ENCODE measurements around the gene TXK. TPM values are rescaled to one million over a fixed set of nuclear protein-coding genes. Genes with fewer than 3 reads are reported as not detected.

TXK gene
- total and polyA plus RNA-seq, 10 of the 15 experiments (the other 5 are each of a cell fraction or from before 2014, with no cell fraction given): 0.44 to 2.9 (median 1.4) TPM

- TF ChIP-seq, protein P1, sequence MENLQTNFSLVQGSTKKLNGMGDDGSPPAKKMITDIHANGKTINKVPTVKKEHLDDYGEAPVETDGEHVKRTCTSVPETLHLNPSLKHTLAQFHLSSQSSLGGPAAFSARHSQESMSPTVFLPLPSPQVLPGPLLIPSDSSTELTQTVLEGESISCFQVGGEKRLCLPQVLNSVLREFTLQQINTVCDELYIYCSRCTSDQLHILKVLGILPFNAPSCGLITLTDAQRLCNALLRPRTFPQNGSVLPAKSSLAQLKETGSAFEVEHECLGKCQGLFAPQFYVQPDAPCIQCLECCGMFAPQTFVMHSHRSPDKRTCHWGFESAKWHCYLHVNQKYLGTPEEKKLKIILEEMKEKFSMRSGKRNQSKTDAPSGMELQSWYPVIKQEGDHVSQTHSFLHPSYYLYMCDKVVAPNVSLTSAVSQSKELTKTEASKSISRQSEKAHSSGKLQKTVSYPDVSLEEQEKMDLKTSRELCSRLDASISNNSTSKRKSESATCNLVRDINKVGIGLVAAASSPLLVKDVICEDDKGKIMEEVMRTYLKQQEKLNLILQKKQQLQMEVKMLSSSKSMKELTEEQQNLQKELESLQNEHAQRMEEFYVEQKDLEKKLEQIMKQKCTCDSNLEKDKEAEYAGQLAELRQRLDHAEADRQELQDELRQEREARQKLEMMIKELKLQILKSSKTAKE (IDR thresholded peaks at IDR 0.05; ENCODE audit: low read depth, poor library complexity, severe bottlenecking): no peak
- TF ChIP-seq, protein P2, sequence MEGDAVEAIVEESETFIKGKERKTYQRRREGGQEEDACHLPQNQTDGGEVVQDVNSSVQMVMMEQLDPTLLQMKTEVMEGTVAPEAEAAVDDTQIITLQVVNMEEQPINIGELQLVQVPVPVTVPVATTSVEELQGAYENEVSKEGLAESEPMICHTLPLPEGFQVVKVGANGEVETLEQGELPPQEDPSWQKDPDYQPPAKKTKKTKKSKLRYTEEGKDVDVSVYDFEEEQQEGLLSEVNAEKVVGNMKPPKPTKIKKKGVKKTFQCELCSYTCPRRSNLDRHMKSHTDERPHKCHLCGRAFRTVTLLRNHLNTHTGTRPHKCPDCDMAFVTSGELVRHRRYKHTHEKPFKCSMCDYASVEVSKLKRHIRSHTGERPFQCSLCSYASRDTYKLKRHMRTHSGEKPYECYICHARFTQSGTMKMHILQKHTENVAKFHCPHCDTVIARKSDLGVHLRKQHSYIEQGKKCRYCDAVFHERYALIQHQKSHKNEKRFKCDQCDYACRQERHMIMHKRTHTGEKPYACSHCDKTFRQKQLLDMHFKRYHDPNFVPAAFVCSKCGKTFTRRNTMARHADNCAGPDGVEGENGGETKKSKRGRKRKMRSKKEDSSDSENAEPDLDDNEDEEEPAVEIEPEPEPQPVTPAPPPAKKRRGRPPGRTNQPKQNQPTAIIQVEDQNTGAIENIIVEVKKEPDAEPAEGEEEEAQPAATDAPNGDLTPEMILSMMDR (IDR thresholded peaks at IDR 0.05 in 2 of 3, conservative IDR thresholded peaks at IDR 0.05 in 1 of 3; ENCODE audit: control insufficient read depth in 2 of 3, extremely low read depth in 1 of 3, insufficient read depth in 1 of 3, low read depth in 3 of 3, low read length in 3 of 3): peak; percentile 57 to 64 (median 60)
- TF ChIP-seq HDAC2 (IDR thresholded peaks at IDR 0.05) (no peak), POU2F2 (IDR thresholded peaks at IDR 0.05; ENCODE audit: borderline replicate concordance, low read depth, low read length) (peak; percentile 90; the same call in 1 of the 3 replicates), PRDM15 (CRISPR knock-in tag; IDR thresholded peaks at IDR 0.05) (no peak), BCL11A (IDR thresholded peaks at IDR 0.05; ENCODE audit: low read depth, low read length) (no peak), ZBTB33 (IDR thresholded peaks at IDR 0.05) (no peak), CHD1 (IDR thresholded peaks at IDR 0.05; ENCODE audit: low read depth, low read length) (no peak), CEBPB (IDR thresholded peaks at IDR 0.05; ENCODE audit: borderline replicate concordance in 1 of 2, low read depth in 2 of 2, low read length in 2 of 2) (no peak), BACH1 (IDR thresholded peaks at IDR 0.05; ENCODE audit: borderline replicate concordance) (no peak), PAX5 (IDR thresholded peaks at IDR 0.05; ENCODE audit: borderline replicate concordance, low read depth, low read length) (no peak), RAD21 (IDR thresholded peaks at IDR 0.05; ENCODE audit: insufficient read depth, low read depth, low read length) (peak; percentile 74), NRF1 (conservative IDR thresholded peaks at IDR 0.05; ENCODE audit: low read depth, low read length) (no peak), WRNIP1 (IDR thresholded peaks at IDR 0.05; ENCODE audit: borderline replicate concordance, low read depth, low read length) (no peak), SMC3 (IDR thresholded peaks at IDR 0.05; ENCODE audit: borderline replicate concordance, low read length) (peak; percentile 67), EZH2 (IDR thresholded peaks at IDR 0.05; ENCODE audit: borderline replicate concordance, control insufficient read depth, low read depth, low read length) (no peak), MTA3 (IDR thresholded peaks at IDR 0.05; ENCODE audit: borderline replicate concordance, low read length) (no peak)
- TF ChIP-seq, protein P3, sequence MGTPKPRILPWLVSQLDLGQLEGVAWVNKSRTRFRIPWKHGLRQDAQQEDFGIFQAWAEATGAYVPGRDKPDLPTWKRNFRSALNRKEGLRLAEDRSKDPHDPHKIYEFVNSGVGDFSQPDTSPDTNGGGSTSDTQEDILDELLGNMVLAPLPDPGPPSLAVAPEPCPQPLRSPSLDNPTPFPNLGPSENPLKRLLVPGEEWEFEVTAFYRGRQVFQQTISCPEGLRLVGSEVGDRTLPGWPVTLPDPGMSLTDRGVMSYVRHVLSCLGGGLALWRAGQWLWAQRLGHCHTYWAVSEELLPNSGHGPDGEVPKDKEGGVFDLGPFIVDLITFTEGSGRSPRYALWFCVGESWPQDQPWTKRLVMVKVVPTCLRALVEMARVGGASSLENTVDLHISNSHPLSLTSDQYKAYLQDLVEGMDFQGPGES (IDR thresholded peaks at IDR 0.05): no peak
These were observed 24.4 kb downstream of the TXK start (continued) for GRCh38 chr4:48109413-48110263.

All from GM12878 (cell line).